Endothelial cell of umbilical vein (primary cell): Measurements from ENCODE around the gene CACNA1E. TPM values are rescaled to one million over a fixed set of nuclear protein-coding genes. Genes with fewer than 3 reads are reported as not detected.

Experiments used
- BruUV-seq: library from RNA; stranded (reverse); fragments of 400-500 nt; replicated peaks from 2 replicates; lab custom pipeline; 2021; lab: Mats Ljungman, UMichigan
- CTCF ChIA-PET: fragments of 300-600, 350-600 bp; sonication (Branson Sonifier 250); formaldehyde crosslinking; loops from one replicate; lab custom pipeline; 2021; ENCODE audit warnings: antibody characterized with exemption, inconsistent platforms; lab: Charles Lee
- POLR2A ChIA-PET: fragments of 300-600, 350-600 bp; sonication (Branson Sonifier 250); formaldehyde crosslinking; loops from one replicate; lab custom pipeline; 2021; ENCODE audit warnings: antibody characterized with exemption, inconsistent platforms; lab: Charles Lee
- DNase-seq: peaks from one replicate; pipeline ENCODE4 v3.0.0-alpha.2; 2011; ENCODE audit warnings: low read depth, low spot score
- FAIRE-seq: peaks from 2 replicates; lab custom pipeline; 2011; peaks lifted over from hg19 to GRCh38; lab: Jason Lieb, UNC
- H2AFZ ChIP-seq: 2 replicates; pipeline ENCODE4 v1.6.0; 2012; ENCODE audit warnings: low read depth, low read length, control low read depth, inconsistent platforms
- H3K27ac ChIP-seq: 2 replicates; pipeline ENCODE4 v1.5.1; 2011; ENCODE audit warnings: low read depth, mild to moderate bottlenecking, control low read depth, low read length, moderate library complexity; ENCODE audit not compliant: insufficient read depth
- H3K27me3 ChIP-seq, 2 experiments: 2 replicates each; pipeline versions ENCODE4 v1.6.0 to v1.6.1; 2011; ENCODE audit warnings: low read length in 2 of 2, mixed read lengths in 1 of 2; ENCODE audit not compliant: control insufficient read depth in 2 of 2, insufficient read depth in 2 of 2
- H3K36me3 ChIP-seq, 2 experiments: 2 replicates in 1 of 2; 3 replicates in 1 of 2; pipeline ENCODE4 v1.5.1; 2011; ENCODE audit warnings: low read length in 2 of 2, mild to moderate bottlenecking in 1 of 2, moderate library complexity in 1 of 2; ENCODE audit not compliant: control insufficient read depth in 2 of 2, insufficient read depth in 2 of 2; ENCODE audit errors: extremely low read depth in 1 of 2
- H3K4me1 ChIP-seq: 3 replicates; pipeline ENCODE4 v1.5.1; 2011; ENCODE audit warnings: mild to moderate bottlenecking, low read length; ENCODE audit not compliant: control insufficient read depth, insufficient read depth; ENCODE audit errors: extremely low read depth
- H3K4me2 ChIP-seq: 2 replicates; pipeline ENCODE4 v1.6.1; 2011; ENCODE audit warnings: low read length, control low read depth, mixed read lengths; ENCODE audit not compliant: insufficient read depth
- H3K4me3 ChIP-seq, 3 experiments: fragments of 200-600 bp in 1 of 3; sonication (generic), shearing (Covaris generic) in 1 of 3; replicated peaks in 1 of 3; 2 replicates each; pipeline ENCODE4 v1.5.1; 2011 to 2016; ENCODE audit warnings: control low read depth in 3 of 3, low read length in 3 of 3, mild to moderate bottlenecking in 2 of 3, inconsistent platforms in 1 of 3, low read depth in 1 of 3, moderate library complexity in 1 of 3; ENCODE audit not compliant: insufficient read depth in 1 of 3
- H3K79me2 ChIP-seq: 2 replicates; pipeline ENCODE4 v1.6.0; 2012; ENCODE audit warnings: low read length, inconsistent platforms; ENCODE audit not compliant: control insufficient read depth, insufficient read depth
- H3K9ac ChIP-seq: replicated peaks from 2 replicates; pipeline ENCODE3; 2011; ENCODE audit warnings: low read length, control low read depth; ENCODE audit not compliant: insufficient read depth; ENCODE audit errors: extremely low read depth
- H3K9me1 ChIP-seq: replicated peaks from 3 replicates; pipeline ENCODE4 v1.6.0; 2011; ENCODE audit warnings: mild to moderate bottlenecking, low read length; ENCODE audit not compliant: control insufficient read depth, insufficient read depth; ENCODE audit errors: extremely low read depth
- H3K9me3 ChIP-seq: replicated peaks from 2 replicates; pipeline ENCODE4 v1.5.1; 2012; ENCODE audit warnings: low read length, inconsistent platforms; ENCODE audit not compliant: control insufficient read depth, insufficient read depth
- H4K20me1 ChIP-seq: replicated peaks from 2 replicates; pipeline ENCODE3; 2011; ENCODE audit warnings: mild to moderate bottlenecking, low read length; ENCODE audit not compliant: control insufficient read depth, insufficient read depth; ENCODE audit errors: extremely low read depth
- CTCF ChIP-seq, 2 donors: IDR thresholded peaks; 1 replicate in 1 of 2; 2 replicates in 1 of 2; pipeline ENCODE4 v1.5.1; 2011; ENCODE audit warnings: low read length in 2 of 2, mild to moderate bottlenecking in 2 of 2, moderate library complexity in 2 of 2, control low read depth in 1 of 2, inconsistent platforms in 1 of 2, low read depth in 1 of 2; ENCODE audit not compliant: insufficient read depth in 1 of 2; ENCODE audit errors: extremely low read depth in 1 of 2
- EZH2 ChIP-seq: IDR thresholded peaks from 2 replicates; pipeline ENCODE4 v1.6.1; 2012; ENCODE audit warnings: borderline replicate concordance, low read depth, mild to moderate bottlenecking, moderate library complexity, low read length, inconsistent platforms; ENCODE audit not compliant: severe bottlenecking
- FOS ChIP-seq: IDR thresholded peaks from 2 replicates; pipeline ENCODE4 v1.6.1; 2011; ENCODE audit warnings: mild to moderate bottlenecking, low read length, moderate library complexity, borderline replicate concordance; ENCODE audit not compliant: insufficient read depth
- GATA2 ChIP-seq: IDR thresholded peaks from 2 replicates; pipeline ENCODE4 v1.7.0; 2011; ENCODE audit warnings: low read depth, mild to moderate bottlenecking, moderate library complexity, mixed read lengths, low read length; ENCODE audit not compliant: insufficient read length, insufficient read depth
- JUN ChIP-seq: IDR thresholded peaks from 2 replicates; pipeline ENCODE4 v1.6.1; 2011; ENCODE audit warnings: borderline replicate concordance, low read depth; ENCODE audit not compliant: insufficient read length, insufficient read depth
- MAX ChIP-seq: IDR thresholded peaks from 2 replicates; pipeline ENCODE4 v1.6.1; 2011; ENCODE audit not compliant: insufficient read depth, insufficient read length
- MYC ChIP-seq: IDR thresholded peaks from one replicate; pipeline ENCODE4 v1.6.1; 2011; ENCODE audit warnings: mild to moderate bottlenecking, low read depth, low read length
- POLR2A ChIP-seq: IDR thresholded peaks from 2 replicates; pipeline ENCODE4 v1.6.1; 2012; ENCODE audit warnings: low read depth, mild to moderate bottlenecking, control low read depth, low read length
- POLR2AphosphoS5 ChIP-seq: IDR thresholded peaks from 2 replicates; pipeline ENCODE4 v1.6.1; 2012; ENCODE audit warnings: low read depth, mild to moderate bottlenecking, control low read depth, low read length, moderate library complexity; ENCODE audit not compliant: insufficient read depth
- dilution Hi-C: fragments of 300-500 bp; cut with MboI; formaldehyde crosslinking; loops from one replicate; pipeline ENCODE4 v1.15.0; 2019; ENCODE audit warnings: low sequenced_read_pairs; ENCODE audit not compliant: extremely low pct_ligation_motif_present
- intact Hi-C: fragments of 100-400 bp; cut with micrococcal nuclease; formaldehyde crosslinking; loops from one replicate; pipeline ENCODE4 v1.10.0; 2022
- polyA plus RNA-seq, 4 experiments: library from polyadenylated mRNA; depleted of rRNA in 3 of 4; stranded (reverse) in 3 of 4; unstranded in 1 of 4; fragments of >200 nt; gene quantifications; 2 replicates each; pipeline versions ENCODE4 v1.2.1 to v1.2.3, GENCODE V29; 2011 to 2012; ENCODE audit warnings: missing spikeins in 1 of 4
- total RNA-seq: library from RNA; stranded (reverse); gene quantifications from 2 replicates; pipeline ENCODE4 v1.2.3, GENCODE V29; 2021

The CACNA1E gene
- total and polyA plus RNA-seq, 2 donors (not counting 3 experiments of a cell fraction or from before 2014, with no cell fraction given): not detected

GRCh38 chr1:181637998-181638397, 154.7 kb downstream of the CACNA1E start:
- no peaks in the 10 kb centered on the region for H3K27me3 ChIP-seq
- ChIA-PET POLR2A (no interaction called here), CTCF (no interaction called here)
- H2AFZ ChIP-seq: no peak overlapping the region
- H3K27ac ChIP-seq: no peak overlapping the region
- H3K9me1 ChIP-seq: no peaks in the 10 kb centered on the region
- no TSS peak for BruUV-seq
- TF ChIP-seq GATA2 (no peak), JUN (no peak), FOS (no peak), EZH2 (no peak), MYC (no peak), MAX (no peak)
- no peaks in the 10 kb centered on the region for H3K36me3 ChIP-seq
- FAIRE-seq: no peak
- H3K4me3 ChIP-seq: no peak overlapping the region
- intact Hi-C loops (no loop called here), dilution Hi-C loops (no loop called here)
- H3K9ac ChIP-seq: no peak overlapping the region
- H4K20me1 ChIP-seq: no peaks in the 10 kb centered on the region
- no peaks in the 10 kb centered on the region for H3K79me2 ChIP-seq
- no peak for DNase-seq
- H3K4me2 ChIP-seq: no peak overlapping the region
- H3K9me3 ChIP-seq: peaks cover 3% of the 10 kb centered on the region
- H3K4me1 ChIP-seq: no peaks in the 10 kb centered on the region

- POLR2A ChIA-PET: no interaction called here
- CTCF ChIA-PET: no interaction called here
- dilution Hi-C loops: no loop called here
- DNase-seq (no peak), FAIRE-seq (no peak)
- H2AFZ ChIP-seq: no peak overlapping the region
- no peaks in the 10 kb centered on the region for H3K9me1 ChIP-seq
- no peak overlapping the region for H3K4me3 ChIP-seq
- no peaks in the 10 kb centered on the region for H3K27me3 ChIP-seq
- H3K9me3 ChIP-seq: peaks cover 6% of the 10 kb centered on the region
- H3K36me3 ChIP-seq: no peaks in the 10 kb centered on the region
- no peak overlapping the region for H3K4me2 ChIP-seq
- H3K4me1 ChIP-seq: no peaks in the 10 kb centered on the region
- no peak overlapping the region for H3K9ac ChIP-seq
- no TSS peak for BruUV-seq
- no peak overlapping the region for H3K27ac ChIP-seq
- TF ChIP-seq POLR2AphosphoS5 (no peak), GATA2 (no peak), CTCF (IDR thresholded peaks at IDR 0.05; ENCODE audit: extremely low read depth in 1 of 2, insufficient read depth in 1 of 2, low read depth in 1 of 2, low read length in 2 of 2) (no peak), EZH2 (no peak), POLR2A (no peak)
- H3K79me2 ChIP-seq: no peaks in the 10 kb centered on the region
- no peaks in the 10 kb centered on the region for H4K20me1 ChIP-seq
- intact Hi-C loops: no loop called here
Measured at GRCh38 chr1:181640956-181641355, 157.6 kb downstream of the CACNA1E start.
